ENCODE measurements around the gene DACH1.
"Not testable (repeated sequence)": the region's sequence is repeated elsewhere in the genome, so short reads cannot be mapped to it uniquely, and the experiment has no call there.

DACH1 gene

DNA sequence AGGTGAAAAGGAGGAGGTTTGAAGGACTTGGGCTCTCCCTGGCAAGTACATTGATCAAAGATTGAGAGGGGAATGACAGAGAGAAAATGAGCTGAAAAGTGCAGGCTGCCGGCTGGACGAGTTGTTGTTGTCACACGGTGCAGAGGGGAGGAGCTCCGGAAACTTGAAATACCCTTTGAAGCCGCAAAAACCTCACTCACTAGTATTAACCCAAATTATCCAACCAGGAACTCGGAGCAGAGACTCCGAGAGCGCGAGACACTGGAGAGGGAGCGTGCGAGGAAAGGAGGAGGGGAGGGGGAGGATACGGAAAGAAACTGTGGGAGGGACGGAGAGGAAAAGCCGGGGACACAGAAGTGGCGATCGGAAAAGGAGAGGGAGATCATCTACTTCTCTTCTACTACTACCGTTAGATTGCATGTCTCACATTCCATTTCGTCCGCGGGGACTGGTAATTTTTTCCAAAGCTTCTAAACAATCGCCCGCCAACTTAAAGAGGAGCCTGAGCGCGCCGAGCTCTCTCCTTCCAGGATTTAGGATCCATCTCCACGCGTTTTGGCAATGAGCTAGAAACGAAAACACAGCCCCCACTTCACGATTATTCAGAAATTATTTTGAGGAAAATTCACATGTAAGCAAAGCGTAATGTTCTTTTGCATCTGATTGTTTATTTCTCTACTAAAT is at the start of gene DACH1:
TSS of gene DACH1 (minus strand) at position 74 of the 684 bp plus-strand sequence.
- DNase-seq: no peak

DNA sequence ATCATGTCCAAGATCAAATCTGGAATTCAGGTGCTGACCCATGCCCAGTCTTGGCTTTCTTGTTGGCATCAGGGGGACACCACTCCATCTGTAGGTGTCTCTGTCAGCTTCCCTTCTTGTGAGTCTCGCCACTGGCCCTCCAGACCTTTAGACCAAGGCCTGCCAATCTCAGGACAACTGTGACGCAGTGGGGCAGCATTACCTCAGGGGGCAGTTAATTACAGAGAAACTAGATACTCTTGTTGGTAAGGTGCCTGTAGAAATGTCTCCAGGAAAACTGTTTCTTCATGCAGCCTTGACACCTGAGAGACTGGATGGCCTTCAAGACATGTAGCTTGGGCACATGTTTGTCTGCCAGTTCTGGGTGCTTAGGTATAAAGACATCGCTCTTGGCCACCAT is 46.7 kb upstream of the DACH1 start:
- DNase-seq: no peak

DNA sequence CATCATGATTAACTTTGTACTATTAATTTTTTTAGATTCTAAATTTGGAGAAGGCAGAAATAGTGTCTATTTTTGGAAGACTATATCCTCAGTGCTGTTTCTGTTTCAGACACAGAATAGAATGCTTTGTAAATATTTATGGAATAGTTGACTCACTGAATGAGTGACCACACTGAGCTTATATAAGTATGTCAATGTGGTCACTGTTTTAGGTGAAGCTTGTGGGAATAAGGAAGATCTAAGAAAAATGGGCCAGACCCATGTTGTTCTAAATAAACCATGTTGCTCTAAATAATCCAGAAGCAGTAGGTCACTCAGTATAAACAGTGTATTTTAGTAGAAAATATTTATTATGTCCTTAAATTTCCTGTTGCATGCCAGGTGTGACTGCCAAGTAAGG is 45.5 kb upstream of the DACH1 start:
- DNase-seq: no peak

DNA sequence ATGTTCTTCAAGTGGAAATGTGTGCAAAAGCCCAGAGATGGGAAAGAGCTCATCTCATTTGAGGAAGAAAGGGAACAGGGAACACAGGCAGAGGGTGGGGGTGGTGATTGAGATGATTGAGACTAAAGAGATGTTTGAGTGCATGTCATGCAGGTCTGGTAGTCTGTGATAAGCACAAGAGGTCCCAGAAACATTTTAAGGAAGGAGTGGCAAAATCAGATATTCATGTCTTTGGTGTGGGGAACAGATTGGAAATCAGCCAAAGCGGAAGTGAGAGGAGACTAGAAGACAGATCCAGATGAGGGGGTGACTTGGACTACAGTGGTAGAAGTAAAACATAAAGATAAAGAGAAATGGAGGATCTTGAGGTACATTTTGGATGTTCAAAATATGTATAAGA is 39.4 kb upstream of the DACH1 start:
- no peak for DNase-seq

DNA sequence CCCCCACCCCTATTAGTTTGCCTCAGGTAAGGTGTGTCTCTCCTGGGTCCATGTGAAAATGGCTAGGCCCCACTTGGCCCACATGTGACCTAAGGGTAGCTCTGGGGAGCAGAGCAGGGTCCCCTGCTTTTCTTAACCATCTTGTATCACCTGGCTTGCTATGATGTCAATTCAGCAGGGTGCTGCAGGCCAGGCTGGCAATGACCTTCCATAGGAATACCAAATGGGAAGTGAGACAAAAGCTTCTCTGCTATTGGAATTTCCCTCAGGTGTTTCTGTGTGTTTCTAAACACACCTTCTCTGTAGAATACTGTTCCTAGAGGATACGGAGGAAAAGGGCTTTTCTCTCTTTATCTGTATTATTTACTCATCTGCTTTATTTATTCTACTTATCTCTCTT is 35.7 kb upstream of the DACH1 start:
- no peak for DNase-seq

DNA sequence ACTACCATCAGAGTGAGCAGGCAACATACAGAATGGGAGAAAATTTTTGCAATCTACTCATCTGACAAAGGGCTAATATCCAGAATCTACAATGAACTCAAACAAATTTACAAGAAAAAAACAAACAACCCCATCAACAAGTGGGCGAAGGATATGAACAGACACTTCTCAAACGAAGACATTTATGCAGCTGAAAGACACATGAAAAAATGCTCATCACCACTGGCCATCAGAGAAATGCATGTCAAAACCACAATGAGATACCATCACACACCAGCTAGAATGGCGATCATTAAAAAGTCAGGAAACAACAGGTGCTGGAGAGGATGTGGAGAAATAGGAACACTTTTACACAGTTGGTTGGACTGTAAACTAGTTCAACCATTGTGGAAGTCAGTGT is 26.5 kb upstream of the DACH1 start:
- not testable (repeated sequence) for DNase-seq

DNA sequence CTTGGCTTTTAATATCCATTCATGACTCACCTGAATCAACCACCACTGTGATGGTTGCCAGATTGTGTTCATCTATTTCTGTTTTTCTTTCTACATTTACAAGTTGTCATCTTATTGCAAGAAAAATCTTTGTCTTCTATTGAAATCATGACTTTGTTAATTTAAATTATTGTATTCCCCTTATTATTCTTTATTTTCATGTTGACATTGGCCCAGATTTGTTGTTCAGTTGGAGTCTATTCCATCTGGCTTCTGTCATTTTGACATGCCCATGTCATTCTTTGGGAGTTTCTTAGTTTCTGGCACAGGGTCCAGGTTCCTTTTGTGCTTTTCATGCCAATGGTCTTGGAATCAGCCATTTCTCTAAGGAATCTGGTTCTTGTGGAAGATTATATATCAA is 19.9 kb upstream of the DACH1 start:
- no peak for DNase-seq

DNA sequence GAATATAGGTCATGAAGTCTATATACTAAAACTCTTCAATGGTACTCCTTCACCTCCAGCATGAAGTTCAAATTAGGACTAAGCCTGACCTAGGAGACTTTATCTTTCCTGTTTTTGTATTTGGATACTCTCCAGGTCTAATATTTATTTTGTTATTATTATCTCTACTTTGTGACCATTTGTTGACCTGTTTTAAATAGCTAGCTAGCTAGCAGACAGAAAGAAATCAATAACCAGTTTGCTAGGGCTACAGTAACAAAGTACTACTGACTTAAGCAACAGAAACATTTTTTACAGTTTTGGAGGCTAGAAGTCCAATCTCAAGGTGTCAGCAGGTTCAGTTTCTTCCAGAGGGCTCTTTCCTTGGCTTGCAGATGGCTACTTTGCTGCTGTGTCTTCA is 15.1 kb upstream of the DACH1 start:
- no peak for DNase-seq

DNA sequence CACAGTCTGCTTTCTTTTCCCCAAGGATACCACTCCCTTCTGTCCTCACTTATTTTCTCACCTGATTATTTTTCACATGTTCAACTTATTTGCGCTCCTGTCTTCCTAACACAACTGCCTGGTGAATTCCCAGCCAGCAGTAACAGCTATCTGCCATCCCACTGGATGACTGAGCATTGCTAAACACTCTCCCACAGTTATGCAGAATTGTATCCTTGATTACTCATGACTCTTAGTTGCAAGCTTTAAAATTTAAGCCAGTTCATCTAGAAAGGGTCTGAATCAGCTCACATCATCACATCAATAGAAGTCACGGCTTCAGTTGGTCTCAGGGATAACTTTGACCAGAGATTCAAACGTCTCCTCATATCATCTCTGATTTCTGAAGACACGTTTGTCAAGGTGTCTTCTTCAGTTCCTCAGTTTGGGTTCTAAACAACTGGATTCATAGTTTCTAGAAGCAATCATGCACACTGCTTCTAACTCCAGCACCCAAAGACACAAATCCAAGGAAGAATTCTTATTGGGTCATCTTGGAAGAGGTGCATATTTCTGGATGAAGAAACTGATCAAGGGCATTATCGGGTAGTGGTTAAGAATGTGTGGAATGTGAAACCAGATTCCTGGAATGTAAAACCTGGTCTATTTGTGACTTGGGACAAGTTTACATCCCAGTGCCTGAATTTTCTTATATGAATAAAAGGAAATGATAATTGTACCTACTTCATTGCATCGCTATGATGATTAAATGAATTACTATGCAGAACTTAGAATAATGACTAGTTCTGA is 13.9 kb upstream of the DACH1 start:
- no peak for DNase-seq

DNA sequence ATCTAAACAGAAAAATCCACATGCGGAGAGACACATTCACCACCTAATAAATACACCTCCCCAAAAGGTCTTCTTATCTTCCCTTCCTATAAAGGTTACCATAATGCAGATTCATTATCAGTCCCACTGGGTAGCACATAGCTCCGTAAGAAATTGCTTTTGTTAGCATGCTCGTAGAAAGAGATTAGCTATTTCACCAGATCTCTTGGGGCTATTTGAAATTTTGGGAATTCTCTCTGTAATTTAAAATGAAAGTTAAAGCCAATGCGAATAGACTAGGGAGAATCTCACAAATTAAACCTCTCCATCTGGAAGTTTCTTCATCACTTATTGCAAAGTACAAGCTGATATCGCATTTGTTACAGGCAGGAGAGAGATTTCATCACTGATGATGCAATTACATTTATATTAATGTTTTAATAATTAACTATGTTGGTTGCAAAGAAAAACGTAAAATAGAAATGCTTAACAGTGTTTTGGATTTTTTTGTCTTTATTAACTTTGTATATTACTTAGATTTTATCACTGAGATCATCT is 12.9 kb upstream of the DACH1 start:
- no peak for DNase-seq

DNA sequence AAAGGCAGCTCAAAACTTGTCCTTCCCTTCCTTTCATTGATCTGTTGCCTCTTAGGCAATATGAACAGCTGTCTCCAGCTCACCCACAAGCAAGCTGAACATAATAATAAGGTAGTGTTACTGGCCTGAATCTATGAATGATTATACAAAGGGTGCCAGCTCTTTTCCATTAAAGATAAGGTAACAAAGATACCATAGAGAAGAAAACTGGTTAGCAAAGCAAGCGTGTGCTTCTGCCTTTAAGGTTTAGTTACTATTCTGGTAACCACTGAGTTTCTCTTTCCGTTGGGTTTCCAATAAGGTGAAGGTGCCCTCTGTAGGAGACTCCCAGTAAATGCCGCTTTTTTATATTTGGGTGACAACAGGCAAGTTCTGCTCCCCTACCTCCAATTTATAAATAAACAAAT is 12.1 kb upstream of the DACH1 start:
- no peak for DNase-seq

DNA sequence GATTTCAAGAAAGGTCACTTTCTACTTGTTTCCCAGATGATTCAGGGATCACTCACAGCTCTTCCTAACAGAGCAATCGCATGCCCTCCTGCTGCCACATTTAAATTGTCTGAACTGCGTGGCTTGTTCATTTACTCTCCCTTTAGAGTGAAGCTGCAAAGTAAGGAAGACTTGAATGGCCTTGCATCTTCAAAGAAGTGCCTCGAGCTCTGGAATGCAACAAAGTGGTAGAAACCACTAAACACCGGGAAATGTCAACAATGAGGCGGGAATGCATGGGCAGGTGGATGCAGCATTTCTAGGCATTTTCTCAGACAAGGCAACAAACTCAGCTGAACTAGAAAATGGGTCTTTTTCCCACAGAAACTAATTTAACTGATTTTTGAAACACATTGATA is 10.3 kb upstream of the DACH1 start:
- DNase-seq: no peak

DNA sequence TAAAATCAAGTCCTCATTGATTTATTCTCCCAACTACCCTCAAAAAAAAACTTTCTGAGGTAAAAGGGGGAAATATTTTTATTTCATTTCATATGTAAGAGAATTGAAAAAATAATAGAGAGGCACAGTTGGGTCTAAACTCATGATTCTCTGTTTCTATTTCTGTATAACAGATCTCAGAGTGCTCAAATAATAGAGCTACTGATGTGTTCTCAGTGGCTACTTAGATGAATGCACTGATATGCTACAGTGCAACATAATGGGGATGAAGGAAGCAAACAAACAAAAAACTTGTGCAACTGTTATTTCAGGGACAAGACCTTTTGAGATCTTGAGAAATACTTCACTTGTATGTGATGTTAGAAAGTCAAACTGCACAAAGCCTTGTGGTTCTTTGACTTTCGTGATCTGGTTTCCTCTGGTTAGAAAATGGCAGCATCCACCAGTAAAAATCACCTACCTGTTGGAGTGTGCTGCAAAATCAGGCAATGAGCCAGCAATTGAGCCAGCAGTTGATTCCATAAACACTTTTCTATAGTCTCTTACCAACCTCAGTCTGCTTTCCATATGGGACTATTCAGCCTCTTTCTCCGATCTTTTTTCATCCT is 9.7 kb upstream of the DACH1 start:
- DNase-seq: no peak

DNA sequence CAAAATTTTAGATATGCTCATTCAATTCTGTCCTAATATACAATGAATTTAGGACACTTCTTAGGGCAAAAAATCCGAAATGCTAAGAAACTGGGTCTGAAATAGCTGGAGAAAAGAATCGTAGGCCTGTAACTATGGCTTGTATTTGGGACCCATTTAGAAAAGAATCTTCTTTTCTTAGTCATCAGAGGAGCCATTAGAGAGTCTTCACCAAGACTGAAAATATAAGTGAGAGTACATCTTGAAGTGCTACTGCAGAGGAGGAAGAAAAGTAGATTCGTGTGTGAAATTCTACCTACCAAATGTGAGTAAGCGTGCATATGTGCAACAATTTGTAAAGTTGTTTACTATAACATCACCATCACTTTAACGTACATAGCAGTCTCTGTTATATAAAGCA is 8.8 kb upstream of the DACH1 start:
- DNase-seq: no peak

DNA sequence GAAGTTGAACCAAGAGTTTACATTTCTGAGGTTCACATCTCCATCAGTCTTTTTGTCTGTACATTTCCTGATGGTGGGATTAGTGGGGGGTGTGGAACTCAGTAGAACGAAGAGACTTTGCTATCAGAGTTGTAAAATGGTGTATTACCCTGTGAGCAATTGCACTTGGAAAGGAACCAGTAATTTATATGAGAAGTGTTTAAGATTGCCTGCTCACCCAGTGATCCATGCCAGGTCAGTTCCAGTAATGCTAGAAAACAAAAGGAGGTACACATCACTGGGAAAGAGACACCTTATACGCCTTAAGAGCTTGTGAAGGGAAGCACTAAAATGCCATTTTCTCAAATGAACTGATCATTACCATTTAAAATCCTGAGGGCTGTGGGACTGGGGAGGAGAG is 7.5 kb upstream of the DACH1 start:
- no peak for DNase-seq

DNA sequence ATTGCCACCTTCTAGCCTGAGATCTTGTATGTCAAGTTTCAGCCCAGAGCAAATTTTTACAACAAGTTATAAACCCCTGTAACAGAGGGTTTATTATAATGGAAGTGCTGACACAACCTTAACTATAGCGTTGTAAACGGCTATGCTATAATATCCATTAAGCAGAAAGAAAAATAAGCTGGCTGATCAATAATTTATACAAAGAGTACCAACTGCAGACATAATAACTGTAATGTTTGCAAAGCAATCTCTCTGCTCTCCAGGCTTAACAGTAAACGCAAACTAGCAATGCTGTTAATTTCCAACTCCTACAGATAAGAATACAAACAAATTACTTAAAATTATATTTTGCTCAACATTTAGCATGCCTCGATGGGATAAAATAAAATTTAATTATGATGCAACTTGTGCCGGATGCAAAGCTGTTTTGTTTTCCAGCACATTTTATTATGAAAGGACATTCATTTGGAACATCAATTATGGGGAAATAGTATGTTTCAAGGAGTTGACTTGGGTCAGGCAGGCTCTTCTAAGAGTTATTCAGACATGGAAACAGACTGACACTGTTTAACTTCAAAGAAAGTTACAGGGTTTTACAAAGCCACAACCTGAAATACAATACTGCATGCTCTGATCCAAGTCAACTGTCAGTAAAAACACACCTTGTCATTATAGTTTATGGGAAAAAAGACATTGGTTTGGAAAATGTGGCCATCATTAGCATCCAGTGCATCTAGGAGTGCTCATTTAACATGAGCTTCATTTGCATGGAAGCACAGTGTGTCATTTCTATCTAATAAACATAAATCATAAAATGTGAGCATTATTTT is 6.6 kb upstream of the DACH1 start:
- no peak for DNase-seq

DNA sequence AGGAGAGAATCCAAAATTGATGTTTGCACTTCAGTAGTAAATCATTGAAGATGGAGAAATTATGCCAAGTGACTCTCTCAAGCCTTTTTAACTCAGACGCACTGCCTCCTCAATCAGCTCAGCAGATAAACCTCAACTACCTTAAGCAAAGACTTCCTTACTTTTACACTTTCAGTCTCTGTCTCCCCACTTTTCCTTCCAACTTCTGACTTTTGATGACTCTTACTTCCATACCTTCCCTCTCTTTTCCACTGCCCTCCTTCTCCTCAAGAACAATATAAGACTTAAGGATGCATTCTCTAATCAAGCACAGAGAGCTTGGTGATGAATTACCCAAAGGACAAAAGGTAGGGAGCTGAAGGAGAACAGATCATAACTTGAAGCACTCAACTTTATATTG is 4.8 kb upstream of the DACH1 start:
- DNase-seq: no peak

DNA sequence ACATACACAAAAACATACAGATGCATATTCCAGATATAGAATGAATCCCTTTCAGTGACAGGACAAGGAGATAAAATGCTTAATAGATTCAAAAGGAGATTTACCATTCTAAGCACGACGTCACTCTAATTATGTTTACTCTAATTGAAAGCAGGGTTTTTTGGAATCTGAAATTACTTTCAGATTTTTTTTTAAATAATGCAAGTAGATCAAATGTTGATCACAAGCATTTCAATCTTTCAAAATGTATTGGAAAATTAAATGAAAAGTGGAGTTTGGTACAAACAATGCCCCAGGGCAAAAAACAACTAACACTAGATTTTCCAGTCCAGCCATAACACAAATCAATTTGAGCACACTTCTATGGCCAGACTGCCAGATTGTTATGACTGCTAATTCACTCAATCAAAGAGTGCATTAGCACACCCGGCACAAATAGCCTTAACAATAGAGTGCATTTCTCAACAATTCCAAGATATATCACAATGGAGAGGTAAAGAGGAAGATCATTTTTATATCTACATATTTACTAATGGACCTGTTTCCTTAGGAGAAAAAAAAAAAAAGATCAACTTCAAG is 4.3 kb upstream of the DACH1 start:
- DNase-seq: no peak

DNA sequence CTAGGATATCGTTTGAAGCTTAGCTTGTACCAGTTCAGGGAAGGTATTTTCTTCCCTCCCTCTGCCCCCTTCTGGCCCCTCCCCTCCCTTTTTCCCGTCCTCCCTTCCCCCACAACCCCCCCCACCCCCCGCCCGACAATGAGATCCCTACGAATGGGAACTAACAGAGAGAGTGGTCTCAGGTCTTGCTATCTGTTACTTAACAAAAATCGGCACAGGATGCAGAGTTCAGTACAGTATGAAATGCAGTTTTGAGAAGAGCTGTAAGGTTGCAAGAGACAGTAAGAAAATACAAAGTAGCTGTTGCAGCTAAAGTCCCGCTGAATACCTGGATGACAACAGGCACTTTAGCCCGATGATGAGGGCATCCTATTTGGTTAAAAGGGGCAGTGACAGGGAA is 3.1 kb upstream of the DACH1 start:
- DNase-seq: no peak

DNA sequence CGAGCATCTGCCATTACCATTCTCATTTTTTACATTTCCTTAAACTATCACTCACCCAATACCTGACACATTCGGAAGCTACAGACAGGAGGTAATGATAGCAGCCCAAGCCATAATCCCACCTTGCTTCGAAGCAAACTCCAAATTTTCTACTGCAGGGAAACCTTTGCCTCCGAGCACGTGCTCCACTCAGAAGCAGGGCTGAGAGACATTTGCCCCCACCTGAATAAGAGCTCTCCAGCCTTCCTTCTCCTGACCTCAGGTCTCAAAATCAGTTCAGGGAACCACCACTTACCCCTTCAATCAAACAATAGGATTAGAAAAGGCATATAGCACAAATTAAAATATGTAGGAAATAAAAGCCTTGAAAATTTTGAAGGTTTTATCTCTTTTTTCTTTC is 2.3 kb upstream of the DACH1 start:
- no peak for DNase-seq

DNA sequence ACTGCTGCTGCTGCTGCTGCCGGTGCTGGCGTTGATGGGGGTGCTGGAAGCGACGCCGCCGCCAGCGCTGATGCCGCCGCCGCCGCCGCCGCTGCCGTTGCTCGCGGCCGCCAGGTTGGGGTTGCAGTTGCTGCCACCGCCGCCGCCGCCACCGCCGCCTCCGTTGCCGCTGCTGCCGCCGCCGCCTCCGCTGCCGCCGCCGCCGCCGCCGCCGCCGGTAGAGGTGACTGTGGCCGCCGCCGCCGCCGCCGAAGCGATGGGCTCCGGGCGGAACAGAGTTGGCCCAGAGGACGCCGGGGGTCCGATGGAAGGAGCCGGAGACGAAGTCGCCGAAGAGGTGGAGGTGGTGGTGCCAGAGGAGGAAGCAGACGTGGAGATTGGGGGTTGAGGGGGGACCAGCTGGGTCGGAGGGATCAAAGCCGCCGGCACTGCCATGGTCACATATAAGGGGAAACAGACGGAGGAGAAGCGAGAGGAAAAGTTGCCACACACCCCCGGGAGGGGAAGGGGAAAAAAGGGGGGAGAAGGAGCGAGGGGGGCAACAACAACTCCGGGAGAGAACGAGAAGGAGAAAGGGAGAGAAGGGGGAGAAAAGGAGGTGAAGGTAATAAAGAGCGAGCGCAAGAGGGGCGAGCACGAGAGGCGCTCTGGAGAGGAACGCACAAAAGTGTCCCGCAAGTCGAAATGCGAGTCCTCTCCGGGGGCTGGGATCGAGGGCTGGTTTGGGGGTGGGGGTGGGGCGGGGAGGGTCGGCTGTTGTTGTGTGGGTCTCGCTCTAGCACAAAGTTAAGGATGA is 471 bp downstream of the DACH1 start:
- no peak for DNase-seq

DNA sequence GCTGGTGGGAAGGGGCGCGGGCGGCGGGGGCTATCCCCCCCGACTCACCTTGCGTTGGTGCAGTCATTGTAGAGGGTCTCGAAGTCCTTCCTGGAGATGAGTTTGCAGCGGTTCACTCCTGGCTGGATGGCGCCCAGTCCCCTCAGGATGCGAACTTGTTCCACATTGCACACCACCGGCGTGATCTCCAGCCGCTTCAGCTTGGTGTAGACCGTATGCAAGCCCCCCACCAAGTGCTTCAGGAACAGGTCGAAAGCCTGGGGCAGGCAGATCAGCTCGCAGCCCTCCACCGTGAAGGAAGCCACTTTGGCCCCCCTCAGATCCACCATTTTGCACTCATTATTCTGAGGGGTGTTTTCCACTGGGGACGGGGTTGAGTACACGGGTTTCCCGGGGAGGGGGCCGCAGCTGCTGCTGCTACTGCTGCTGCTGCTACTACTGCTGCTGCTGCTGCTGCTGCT is 1.1 kb downstream of the DACH1 start:
- DNase-seq: no peak

Measured in activated CD4-positive, CD25-positive, alpha-beta regulatory T cell treated with anti-CD3 and anti-CD28 coated beads, Interleukin-2, amount 50 U/mL, for 72 hours (primary cell).